Stimulated activated CD4-positive, alpha-beta T cell treated with anti-CD3 and anti-CD28 coated beads, Interleukin-2, amount 100 ng/mL, for 48 hours (primary cell): Measurements from ENCODE around the gene EMX1.
A peak's percentile ranks its signal among the peaks of the same experiment; 100 is the strongest.
"Not testable (repeated sequence)": the region's sequence is repeated elsewhere in the genome, so short reads cannot be mapped to it uniquely, and the experiment has no call there.

ENCODE experiments used
- DNase-seq, 2 donors: peaks; one replicate each; pipeline ENCODE4 v3.0.0-alpha.2; 2020

The EMX1 gene

GRCh38 chr2:72901426-72901825, 15.9 kb upstream of the EMX1 start:
- DNase-seq = no peak

GRCh38 chr2:72907369-72907768, 9.9 kb upstream of the EMX1 start:
- not testable (repeated sequence) for DNase-seq

GRCh38 chr2:72908741-72909140, 8.6 kb upstream of the EMX1 start:
- DNase-seq = no peak

- no peak for DNase-seq
Observed at GRCh38 chr2:72911256-72911655, 6.1 kb upstream of the EMX1 start.

GRCh38 chr2:72913486-72914205, 3.7 kb upstream of the EMX1 start:
- no peak for DNase-seq

GRCh38 chr2:72914206-72914559, 3.1 kb upstream of the EMX1 start:
- no peak for DNase-seq

GRCh38 chr2:72914589-72915319, 2.6 kb upstream of the EMX1 start:
- DNase-seq = no peak

GRCh38 chr2:72915320-72915906, 1.9 kb upstream of the EMX1 start:
- no peak for DNase-seq

GRCh38 chr2:72915907-72916742, 1.2 kb upstream of the EMX1 start:
- DNase-seq = peak; percentile 34 to 42

- no peak for DNase-seq
Observed at GRCh38 chr2:72916743-72917137, 579 bp upstream of the EMX1 start.

GRCh38 chr2:72917877-72918553, 696 bp downstream of the EMX1 start:
- no peak for DNase-seq

- no peak for DNase-seq
Observed at GRCh38 chr2:72919414-72920317, 2.3 kb downstream of the EMX1 start.

GRCh38 chr2:72920318-72921087, 3.2 kb downstream of the EMX1 start:
- DNase-seq = no peak

- DNase-seq = no peak
Observed at GRCh38 chr2:72921088-72921851, 4.0 kb downstream of the EMX1 start.

- DNase-seq = no peak
Observed at GRCh38 chr2:72921853-72922252, 4.5 kb downstream of the EMX1 start.

GRCh38 chr2:72923833-72924352, 6.6 kb downstream of the EMX1 start:
- no peak for DNase-seq

GRCh38 chr2:72924353-72925240, 7.3 kb downstream of the EMX1 start:
- DNase-seq = no peak

- no peak for DNase-seq
Observed at GRCh38 chr2:72925328-72925943, 8.1 kb downstream of the EMX1 start.
